COLO668 (cell line): ENCODE measurements around the gene KATNB1.
"Not testable (repeated sequence)": the region's sequence is repeated elsewhere in the genome, so short reads cannot be mapped to it uniquely, and the experiment has no call there.

Experiments
- DNase-seq: peaks from one replicate; lab custom pipeline; 2025; ENCODE audit not compliant: unreplicated experiment; lab: John Stamatoyannopoulos, UW

Gene KATNB1

GRCh38 chr16:57788252-57788841, 52.8 kb downstream of the KATNB1 start:
- DNase-seq: no peak

- DNase-seq: no peak
Observed at GRCh38 chr16:57788951-57789350, 53.4 kb downstream of the KATNB1 start.

GRCh38 chr16:57791195-57791892, 55.8 kb downstream of the KATNB1 start:
- no peak for DNase-seq

GRCh38 chr16:57791893-57792461, 56.4 kb downstream of the KATNB1 start:
- DNase-seq: no peak

GRCh38 chr16:57794849-57795430, 59.4 kb downstream of the KATNB1 start:
- no peak for DNase-seq

- DNase-seq: peak; percentile 68
Observed at GRCh38 chr16:57795431-57795878, 59.9 kb downstream of the KATNB1 start.

GRCh38 chr16:57796014-57796413, 60.4 kb downstream of the KATNB1 start:
- not testable (repeated sequence) for DNase-seq

- peak; percentile 54 for DNase-seq
Observed at GRCh38 chr16:57797216-57797525, 61.6 kb downstream of the KATNB1 start.

- DNase-seq: peak; percentile 88
Observed at GRCh38 chr16:57797526-57798266, 62.1 kb downstream of the KATNB1 start.

GRCh38 chr16:57798267-57798810, 62.8 kb downstream of the KATNB1 start:
- DNase-seq: peak; percentile 43

- DNase-seq: peak; percentile 79
Observed at GRCh38 chr16:57798953-57799599, 63.5 kb downstream of the KATNB1 start.

- DNase-seq: peak; percentile 21
Observed at GRCh38 chr16:57799600-57800199, 64.1 kb downstream of the KATNB1 start.

- DNase-seq: peak; percentile 21
Observed at GRCh38 chr16:57800200-57801097, 64.9 kb downstream of the KATNB1 start.

- no peak for DNase-seq
Observed at GRCh38 chr16:57801098-57801808, 65.7 kb downstream of the KATNB1 start.

GRCh38 chr16:57801809-57802340, 66.3 kb downstream of the KATNB1 start:
- DNase-seq: peak; percentile 40

- DNase-seq: peak; percentile 78
Observed at GRCh38 chr16:57802341-57803133, 67.0 kb downstream of the KATNB1 start, which contains the start of gene KIFC3. TSS of gene KIFC3 (minus strand) at chr16:57802491. CDS start at chr16:57798243, 4,248 bp downstream.
